Measurements from ENCODE around the gene ANKRD40CL.
A peak's percentile ranks its signal among the peaks of the same experiment; 100 is the strongest.

ANKRD40CL gene

GRCh38 chr17:50790618-50791017 lies 23.3 kb upstream of the ANKRD40CL start:
- no peak for DNase-seq (ENCODE audit: low spot score)
- FAIRE-seq: no peak

- no peak for DNase-seq (ENCODE audit: low spot score)
- FAIRE-seq: no peak
Observed at GRCh38 chr17:50787106-50787505, 19.8 kb upstream of the ANKRD40CL start.

- FAIRE-seq (no peak), DNase-seq (ENCODE audit: low spot score) (no peak)
Observed at GRCh38 chr17:50785946-50786570, 18.7 kb upstream of the ANKRD40CL start.

- DNase-seq (ENCODE audit: low spot score): no peak
- FAIRE-seq: no peak
Observed at GRCh38 chr17:50785126-50785525, 17.8 kb upstream of the ANKRD40CL start.

- no peak for DNase-seq (ENCODE audit: low spot score)
- FAIRE-seq: no peak
Observed at GRCh38 chr17:50783905-50784304, 16.6 kb upstream of the ANKRD40CL start.

GRCh38 chr17:50783193-50783660 lies 15.9 kb upstream of the ANKRD40CL start:
- FAIRE-seq: no peak

GRCh38 chr17:50781167-50781566 lies 13.8 kb upstream of the ANKRD40CL start:
- DNase-seq (ENCODE audit: low spot score): no peak
- no peak for FAIRE-seq

More at GRCh38 chr17:50783193-50783660, 15.9 kb upstream of the ANKRD40CL start:
- DNase-seq (ENCODE audit: low spot score): peak; percentile 94

GRCh38 chr17:50779747-50780353 lies 12.5 kb upstream of the ANKRD40CL start:
- DNase-seq (ENCODE audit: low spot score): no peak
- no peak for FAIRE-seq

GRCh38 chr17:50778988-50779387 lies 11.7 kb upstream of the ANKRD40CL start:
- no peak for FAIRE-seq
- DNase-seq (ENCODE audit: low spot score): no peak

GRCh38 chr17:50778471-50778870 lies 11.2 kb upstream of the ANKRD40CL start:
- FAIRE-seq (no peak), DNase-seq (ENCODE audit: low spot score) (no peak)

- no peak for DNase-seq (ENCODE audit: low spot score)
- FAIRE-seq: no peak
Observed at GRCh38 chr17:50775926-50776325, 8.6 kb upstream of the ANKRD40CL start.

- FAIRE-seq: no peak
Observed at GRCh38 chr17:50774225-50774803, 7.0 kb upstream of the ANKRD40CL start.

GRCh38 chr17:50771991-50772785 lies 4.9 kb upstream of the ANKRD40CL start:
- FAIRE-seq (no peak), DNase-seq (ENCODE audit: low spot score) (no peak)

More at GRCh38 chr17:50774225-50774803, 7.0 kb upstream of the ANKRD40CL start:
- DNase-seq (ENCODE audit: low spot score): no peak

GRCh38 chr17:50770346-50770745 lies 3.0 kb upstream of the ANKRD40CL start:
- FAIRE-seq: no peak
- DNase-seq (ENCODE audit: low spot score): no peak

GRCh38 chr17:50769884-50770283 lies 2.6 kb upstream of the ANKRD40CL start:
- DNase-seq (ENCODE audit: low spot score) (no peak), FAIRE-seq (no peak)

- DNase-seq (ENCODE audit: low spot score) (no peak), FAIRE-seq (no peak)
Observed at GRCh38 chr17:50768346-50768761, 1.0 kb upstream of the ANKRD40CL start.

GRCh38 chr17:50767030-50767429 lies 288 bp downstream of the ANKRD40CL start:
- FAIRE-seq: no peak
- no peak for DNase-seq (ENCODE audit: low spot score)

GRCh38 chr17:50766222-50767023 lies 895 bp downstream of the ANKRD40CL start:
- FAIRE-seq (no peak), DNase-seq (ENCODE audit: low spot score) (no peak)

- DNase-seq (ENCODE audit: low spot score): no peak
- FAIRE-seq: no peak
Observed at GRCh38 chr17:50765454-50766221, 1.7 kb downstream of the ANKRD40CL start.

GRCh38 chr17:50764734-50765149 lies 2.6 kb downstream of the ANKRD40CL start:
- DNase-seq (ENCODE audit: low spot score): no peak
- no peak for FAIRE-seq
